Skeletal muscle satellite cell (primary cell): Measurements from ENCODE around the gene SETD2.
"Not testable (repeated sequence)": the region's sequence is repeated elsewhere in the genome, so short reads cannot be mapped to it uniquely, and the experiment has no call there.

ENCODE experiments used
- H3K27me3 ChIP-seq: 2 replicates; pipeline ENCODE4 v1.7.0; 2013; ENCODE audit warnings: low read length; ENCODE audit not compliant: control insufficient read depth, insufficient read depth
- H3K36me3 ChIP-seq: 2 replicates; pipeline ENCODE4 v1.7.0; 2013; ENCODE audit warnings: mild to moderate bottlenecking, control low read depth, low read length; ENCODE audit not compliant: insufficient read depth
- H3K4me1 ChIP-seq: 2 replicates; pipeline ENCODE4 v1.7.0; 2013; ENCODE audit warnings: low read length; ENCODE audit not compliant: control insufficient read depth, insufficient read depth
- H3K4me2 ChIP-seq: 2 replicates; pipeline ENCODE4 v1.7.0; 2013; ENCODE audit warnings: mild to moderate bottlenecking, low read length
- H3K4me3 ChIP-seq: 2 replicates; pipeline ENCODE4 v1.7.0; 2013; ENCODE audit warnings: low read length
- H3K9ac ChIP-seq: 2 replicates; pipeline ENCODE4 v1.7.0; 2013; ENCODE audit warnings: mild to moderate bottlenecking, low read depth, low read length, moderate library complexity
- H3K9me3 ChIP-seq: replicated peaks from 2 replicates; pipeline ENCODE4 v1.7.0; 2013; ENCODE audit warnings: mild to moderate bottlenecking, control low read depth, low read length

SETD2 gene

DNA sequence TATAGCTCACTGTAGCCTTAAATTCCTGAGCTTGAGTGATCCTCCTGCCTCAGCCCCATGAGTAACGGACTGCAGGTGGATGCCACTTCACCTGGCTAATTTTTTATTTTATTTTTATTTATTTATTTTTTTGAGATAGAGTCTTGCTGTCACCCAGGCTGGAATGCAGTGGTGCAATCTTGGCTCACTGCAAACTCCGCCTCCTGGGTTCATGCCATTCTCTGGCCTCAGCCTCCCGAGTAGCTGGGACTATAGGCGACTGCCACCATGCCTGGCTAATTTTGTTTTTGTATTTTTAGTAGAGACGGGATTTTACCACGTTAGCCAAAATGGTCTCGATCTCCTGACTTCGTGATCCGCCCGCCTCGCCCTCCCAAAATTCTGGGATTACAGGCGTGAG is 16.1 kb upstream of the SETD2 start:
- not testable (repeated sequence) for H3K9ac ChIP-seq, H3K9me3 ChIP-seq, H3K27me3 ChIP-seq, H3K36me3 ChIP-seq, H3K4me2 ChIP-seq, H3K4me3 ChIP-seq, H3K4me1 ChIP-seq

DNA sequence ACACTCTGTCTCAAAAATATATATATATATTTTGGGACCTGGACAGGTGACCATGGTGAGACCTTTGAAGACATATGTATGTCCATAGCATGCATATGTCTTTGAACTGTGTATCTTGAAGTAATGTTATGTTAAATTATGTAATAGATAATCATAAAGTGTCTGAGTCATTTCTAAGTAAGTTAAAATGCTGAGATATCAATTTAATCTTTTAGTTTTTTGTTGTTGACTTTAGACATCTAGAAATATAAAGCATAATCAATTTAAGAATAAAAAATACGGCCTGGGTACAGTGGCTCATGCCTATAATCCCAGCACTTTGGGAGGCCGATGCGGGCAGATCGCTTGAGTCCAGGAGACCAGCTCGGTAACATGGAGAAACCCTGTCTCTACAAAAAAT is 12.7 kb upstream of the SETD2 start:
- Histone ChIP-seq H3K4me1 (no peaks in the 10 kb centered on the region), H3K27me3 (no peaks in the 10 kb centered on the region), H3K9me3 (no peaks in the 10 kb centered on the region), H3K4me2 (no peak overlapping the region), H3K9ac (no peak overlapping the region), H3K4me3 (no peak overlapping the region), H3K36me3 (peaks cover 3% of the 10 kb centered on the region)

DNA sequence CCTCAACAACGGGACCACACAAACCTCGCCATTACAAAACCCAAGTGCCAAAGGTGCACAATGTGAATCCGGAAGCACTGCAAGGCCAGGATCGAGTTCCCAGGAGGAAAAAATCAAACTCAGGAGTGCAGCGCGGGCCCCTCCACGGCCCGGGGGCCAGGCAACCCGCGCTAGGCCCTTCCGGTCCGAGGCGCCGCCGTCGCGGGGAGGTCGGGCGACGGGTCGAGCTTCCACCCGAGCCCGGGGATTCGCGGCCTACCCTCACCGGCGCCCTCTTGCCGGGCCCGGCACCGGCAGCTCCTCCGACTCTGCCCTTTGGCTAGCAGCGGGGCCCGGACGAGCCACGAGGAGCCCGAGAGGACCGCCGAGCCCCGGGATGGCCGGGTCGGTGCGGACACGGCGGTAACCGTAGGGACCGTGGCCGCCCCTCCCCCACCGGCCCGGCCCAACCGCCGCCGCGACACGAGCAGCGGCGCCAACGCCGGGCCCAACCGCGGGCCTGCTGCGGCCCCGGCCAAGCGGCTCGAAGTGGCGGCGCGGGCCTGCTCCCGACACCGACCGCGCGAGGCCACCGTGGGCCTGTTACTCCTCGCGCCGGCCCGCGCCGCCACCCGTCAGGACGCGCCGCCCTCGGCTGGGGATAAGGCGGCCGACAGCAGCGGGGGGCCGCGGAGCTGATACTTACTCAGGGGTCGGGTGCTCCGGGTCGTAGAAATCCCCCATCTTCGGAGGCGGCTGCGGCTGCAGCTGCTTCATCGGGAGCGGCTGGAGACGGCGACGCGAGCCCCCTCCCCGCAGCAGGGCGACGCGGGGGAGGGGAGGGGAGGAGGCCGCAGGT is 525 bp downstream of the SETD2 start:
- Histone ChIP-seq H3K4me1 (peaks cover 19% of the 10 kb centered on the region), H3K9ac (peak overlapping the region; percentile 92), H3K4me2 (peak overlapping the region; percentile 87), H3K9me3 (no peaks in the 10 kb centered on the region), H3K4me3 (peak overlapping the region; percentile 100), H3K36me3 (no peaks in the 10 kb centered on the region), H3K27me3 (no peaks in the 10 kb centered on the region)

DNA sequence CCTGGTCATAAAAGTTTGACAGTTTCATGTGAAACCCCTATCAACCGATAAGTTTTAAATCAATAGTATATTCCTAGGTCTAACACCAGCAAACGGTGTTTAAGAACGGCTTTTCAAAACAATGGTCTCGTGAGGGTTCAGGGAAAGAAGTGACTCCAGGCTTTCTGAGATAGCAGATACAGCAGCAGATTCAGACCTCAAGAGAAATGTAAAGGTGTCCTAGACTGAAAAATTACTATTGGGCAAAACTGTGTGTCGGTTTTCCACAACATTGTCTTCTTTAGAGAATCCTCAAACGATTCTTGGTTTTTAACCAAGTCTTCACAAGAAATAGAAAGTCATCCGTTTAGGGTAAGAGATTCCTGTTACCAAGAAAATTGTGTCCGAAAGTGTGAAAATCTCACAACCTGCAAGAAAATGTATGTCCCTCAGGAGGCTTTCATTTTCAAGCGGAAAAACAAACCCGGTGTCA is 1.2 kb downstream of the SETD2 start:
- Histone ChIP-seq H3K27me3 (no peaks in the 10 kb centered on the region), H3K4me2 (peak overlapping the region; percentile 87), H3K4me3 (peak overlapping the region; percentile 100), H3K9ac (peak overlapping the region; percentile 92), H3K4me1 (peaks cover 19% of the 10 kb centered on the region), H3K36me3 (no peaks in the 10 kb centered on the region), H3K9me3 (no peaks in the 10 kb centered on the region)

DNA sequence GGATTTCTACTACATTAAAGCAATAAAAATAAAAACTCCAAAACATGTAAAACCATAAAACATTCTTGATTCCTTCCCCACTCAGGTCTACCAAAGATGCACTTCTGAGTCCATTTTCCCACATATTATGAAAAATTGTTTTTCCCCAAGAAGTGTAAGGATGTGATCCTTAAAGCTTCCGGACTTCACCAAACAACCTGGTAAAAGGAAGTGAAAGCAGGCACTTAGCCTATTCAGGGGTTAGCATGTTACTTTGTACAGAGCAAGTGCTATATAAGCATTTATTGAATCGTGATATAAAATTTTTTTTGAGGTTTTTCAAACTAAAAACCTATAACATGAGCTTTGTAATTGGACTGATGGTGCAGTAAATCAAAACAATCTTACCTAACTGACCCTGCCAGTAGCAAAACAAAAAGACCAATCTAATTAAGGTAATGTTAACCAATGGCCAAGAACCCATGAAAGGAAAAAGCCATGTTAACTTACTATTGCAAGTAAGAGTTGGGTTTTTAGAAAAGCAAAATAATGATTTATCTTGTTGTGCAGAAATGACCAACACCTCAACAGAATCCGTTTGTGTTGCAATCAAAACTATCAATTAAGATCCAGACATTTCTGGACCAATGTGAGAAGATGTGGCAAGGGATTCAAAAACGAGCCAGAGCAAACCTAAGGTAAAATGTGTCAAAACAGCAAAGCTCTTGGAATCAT is 1.8 kb downstream of the SETD2 start:
- no peaks in the 10 kb centered on the region for H3K9me3 ChIP-seq
- H3K9ac ChIP-seq, result peak overlapping the region; percentile 92
- H3K4me1 ChIP-seq, result peaks cover 19% of the 10 kb centered on the region
- H3K4me2 ChIP-seq, result peak overlapping the region; percentile 87
- H3K27me3 ChIP-seq, result no peaks in the 10 kb centered on the region
- H3K36me3 ChIP-seq, result no peaks in the 10 kb centered on the region
- peak overlapping the region; percentile 100 for H3K4me3 ChIP-seq

DNA sequence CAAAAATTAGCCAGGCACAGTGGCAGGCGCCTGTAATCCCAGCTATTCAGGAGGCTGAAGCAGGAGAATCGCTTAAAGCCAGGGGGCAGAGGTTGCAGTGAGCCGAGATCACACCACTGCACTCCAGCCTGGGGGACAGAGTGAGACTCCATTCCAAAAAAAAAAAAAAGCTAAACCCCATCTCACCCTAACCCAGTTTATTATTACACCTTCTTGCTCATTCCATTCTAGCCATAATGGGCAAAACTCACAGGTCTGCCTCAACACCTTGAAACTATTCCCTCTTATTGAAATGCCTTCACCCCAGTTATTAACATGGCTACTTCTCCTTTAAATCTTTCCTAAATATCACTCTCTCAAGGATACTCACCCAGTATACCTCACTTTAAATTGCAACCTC is 4.1 kb downstream of the SETD2 start:
- H3K4me3 ChIP-seq, result no peak overlapping the region
- H3K36me3 ChIP-seq, result no peaks in the 10 kb centered on the region
- no peak overlapping the region for H3K9ac ChIP-seq
- H3K4me1 ChIP-seq, result peaks cover 17% of the 10 kb centered on the region
- no peaks in the 10 kb centered on the region for H3K27me3 ChIP-seq
- no peak overlapping the region for H3K4me2 ChIP-seq
- H3K9me3 ChIP-seq, result no peaks in the 10 kb centered on the region

DNA sequence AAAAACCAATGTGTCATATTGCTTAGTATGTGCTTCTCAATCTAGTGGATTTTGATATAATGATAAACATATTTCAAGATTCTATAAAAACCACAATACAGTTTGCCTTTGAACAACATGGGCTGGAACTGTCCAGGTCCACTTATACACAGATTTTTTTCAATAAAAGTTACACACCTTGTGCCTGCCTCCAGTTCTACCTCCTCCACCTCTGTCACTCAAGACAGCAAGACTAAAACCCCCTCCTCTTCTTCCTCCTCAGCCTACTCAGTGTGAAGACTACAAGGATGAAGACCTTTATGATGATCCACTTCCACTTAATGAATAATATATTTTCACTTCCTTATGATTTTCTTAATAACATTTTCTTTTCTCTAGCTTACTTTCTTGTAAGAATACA is 5.7 kb downstream of the SETD2 start:
- Histone ChIP-seq H3K9ac (no peak overlapping the region), H3K4me1 (peaks cover 17% of the 10 kb centered on the region), H3K4me3 (no peak overlapping the region), H3K27me3 (no peaks in the 10 kb centered on the region), H3K9me3 (no peaks in the 10 kb centered on the region), H3K4me2 (no peak overlapping the region), H3K36me3 (no peaks in the 10 kb centered on the region)

DNA sequence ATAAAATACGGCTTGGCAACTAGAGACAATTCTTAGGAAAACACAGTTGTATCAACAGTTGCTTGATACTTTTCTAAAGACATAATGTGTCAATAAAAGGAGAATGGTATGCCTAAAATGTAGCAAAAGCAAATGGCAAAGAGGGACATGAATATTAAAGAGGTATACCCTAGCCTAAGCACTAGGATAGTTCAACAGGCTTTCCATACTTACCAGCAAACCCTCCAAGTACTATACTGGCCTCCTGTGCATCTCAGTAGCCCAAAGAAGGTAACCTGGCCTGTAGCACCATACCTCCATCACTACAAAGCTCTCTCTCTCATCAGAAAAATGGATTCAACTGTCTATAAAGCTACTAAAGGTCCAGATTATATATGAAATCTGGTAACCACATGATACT is 7.5 kb downstream of the SETD2 start:
- no peaks in the 10 kb centered on the region for H3K27me3 ChIP-seq
- H3K4me3 ChIP-seq, result no peak overlapping the region
- H3K4me2 ChIP-seq, result no peak overlapping the region
- no peaks in the 10 kb centered on the region for H3K36me3 ChIP-seq
- H3K9ac ChIP-seq, result no peak overlapping the region
- no peaks in the 10 kb centered on the region for H3K9me3 ChIP-seq
- peaks cover 7% of the 10 kb centered on the region for H3K4me1 ChIP-seq

DNA sequence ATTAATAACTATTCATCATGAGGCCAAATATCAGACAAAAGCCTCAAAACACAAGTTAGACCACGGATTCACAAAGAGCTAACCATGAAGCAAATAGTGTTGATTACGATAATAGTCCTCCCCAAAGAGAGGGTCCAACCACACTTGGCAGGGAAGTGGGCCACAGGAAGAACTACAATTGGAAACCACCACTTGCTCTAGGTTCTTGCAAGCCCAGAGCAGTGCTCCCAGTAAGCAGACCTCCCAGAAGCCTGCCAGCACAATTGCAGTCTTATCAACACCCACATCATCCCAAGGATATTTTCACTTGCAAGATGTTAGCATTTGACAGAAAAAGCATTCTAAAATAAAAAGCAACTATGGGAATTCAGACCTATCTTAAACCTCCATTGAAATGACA is 11.3 kb downstream of the SETD2 start:
- H3K36me3 ChIP-seq, result no peaks in the 10 kb centered on the region

DNA sequence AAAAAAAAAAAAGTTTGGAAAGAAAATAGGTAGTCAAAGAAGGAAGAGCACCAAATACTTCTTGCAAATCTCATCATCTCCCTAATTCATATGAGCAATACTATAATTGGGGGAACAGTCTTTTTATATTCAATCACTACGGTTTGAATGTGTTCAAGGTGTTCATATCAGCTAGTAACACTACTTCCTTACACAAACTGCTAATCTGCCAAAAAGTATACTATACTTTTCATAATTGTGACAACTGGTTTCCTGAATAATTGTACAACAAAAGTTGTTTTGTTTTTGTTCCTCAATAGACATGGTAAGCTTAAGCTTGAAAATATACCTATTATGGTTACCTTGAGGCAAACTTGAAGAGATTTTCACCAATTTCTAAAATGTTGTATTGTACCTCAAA is 12.1 kb downstream of the SETD2 start:
- Histone ChIP-seq H3K9ac (no peak overlapping the region), H3K4me1 (peaks cover 7% of the 10 kb centered on the region), H3K4me2 (no peak overlapping the region), H3K27me3 (no peaks in the 10 kb centered on the region), H3K4me3 (no peak overlapping the region), H3K9me3 (no peaks in the 10 kb centered on the region), H3K36me3 (no peaks in the 10 kb centered on the region)

More for the DNA sequence above, 11.3 kb downstream of the SETD2 start:
- Histone ChIP-seq H3K27me3 (no peaks in the 10 kb centered on the region), H3K9me3 (no peaks in the 10 kb centered on the region), H3K9ac (no peak overlapping the region), H3K4me3 (no peak overlapping the region), H3K4me1 (peaks cover 7% of the 10 kb centered on the region), H3K4me2 (no peak overlapping the region)

DNA sequence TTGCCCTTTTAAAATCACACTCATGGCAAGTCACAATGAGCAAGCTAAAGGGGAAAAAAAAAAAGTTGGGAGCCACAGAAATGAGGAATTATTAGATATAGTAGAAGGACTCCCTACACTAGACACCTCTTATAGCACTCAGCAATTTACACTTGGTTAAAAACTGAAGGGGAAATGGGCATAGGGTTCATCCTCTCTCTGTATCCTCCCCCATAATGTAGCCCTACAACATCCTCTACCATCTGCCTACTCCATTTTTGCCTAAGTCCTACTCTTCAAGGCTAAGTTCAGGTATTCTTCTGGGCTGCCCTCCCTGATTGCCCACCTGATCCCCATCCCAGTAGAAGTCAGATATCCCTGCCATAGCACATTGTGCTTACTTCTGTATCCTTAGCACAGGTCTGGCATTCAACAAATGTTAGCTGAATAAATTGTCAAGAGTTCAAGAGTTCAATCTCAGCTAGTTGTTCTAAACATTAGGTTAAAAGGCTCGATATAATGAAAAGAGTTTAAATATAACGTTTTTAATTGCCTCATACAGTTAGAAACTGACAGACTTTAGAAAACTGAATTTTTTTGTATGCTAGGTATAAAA is 14.5 kb downstream of the SETD2 start:
- Histone ChIP-seq H3K27me3 (no peaks in the 10 kb centered on the region), H3K36me3 (no peaks in the 10 kb centered on the region), H3K4me1 (no peaks in the 10 kb centered on the region), H3K4me2 (no peak overlapping the region), H3K4me3 (no peak overlapping the region), H3K9me3 (no peaks in the 10 kb centered on the region), H3K9ac (no peak overlapping the region)
